GM19351 (cell line): ENCODE data around the gene OAS1.
"Not testable (repeated sequence)": the region's sequence is repeated elsewhere in the genome, so short reads cannot be mapped to it uniquely, and the experiment has no call there.

Source experiments
- ATAC-seq: cut with Tn5 transposase; IDR thresholded peaks from one replicate; pipeline ENCODE4 v1.9.1; 2021; ENCODE audit warnings: mild to moderate bottlenecking, moderate library complexity; ENCODE audit not compliant: unreplicated experiment

The OAS1 gene

DNA sequence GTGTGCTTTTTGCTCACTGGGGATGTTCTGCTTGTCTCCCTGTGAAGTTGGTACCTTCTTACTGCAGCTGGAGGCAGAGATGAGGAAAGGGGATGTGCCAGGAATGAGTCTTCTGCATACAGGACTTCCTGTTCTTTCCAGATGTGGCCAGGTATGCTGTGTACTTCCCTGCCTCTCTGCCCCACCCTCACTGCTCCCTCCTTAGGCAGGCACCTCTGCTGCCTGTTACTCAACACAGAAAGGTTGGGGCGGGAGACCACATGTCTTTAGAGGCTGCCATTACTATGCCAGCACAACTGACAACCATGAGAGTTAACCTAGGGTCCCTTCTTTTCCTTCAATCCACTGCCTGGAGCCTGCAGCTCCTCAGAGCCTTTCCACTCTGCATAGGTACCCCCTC lies 29.5 kb downstream of the OAS1 start:
- no peak for ATAC-seq

DNA sequence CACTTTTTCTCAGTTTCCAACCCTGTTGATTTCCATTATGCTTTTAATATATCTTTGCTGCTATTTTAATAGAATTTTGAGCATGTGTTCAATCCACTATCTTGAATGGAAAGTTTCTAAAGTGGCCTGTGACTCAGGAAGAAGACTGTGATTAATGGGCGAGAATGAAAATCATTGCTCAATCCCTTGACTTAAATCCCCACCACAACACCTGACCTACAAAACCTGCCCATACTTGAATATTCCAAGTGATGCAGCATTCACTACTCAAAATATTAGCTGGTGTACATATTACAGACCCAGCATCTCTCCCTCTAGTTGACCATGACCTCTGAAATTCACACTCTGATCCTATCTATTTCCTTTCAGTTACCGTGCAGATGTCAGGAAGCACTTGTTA lies 30.2 kb downstream of the OAS1 start:
- ATAC-seq = no peak

DNA sequence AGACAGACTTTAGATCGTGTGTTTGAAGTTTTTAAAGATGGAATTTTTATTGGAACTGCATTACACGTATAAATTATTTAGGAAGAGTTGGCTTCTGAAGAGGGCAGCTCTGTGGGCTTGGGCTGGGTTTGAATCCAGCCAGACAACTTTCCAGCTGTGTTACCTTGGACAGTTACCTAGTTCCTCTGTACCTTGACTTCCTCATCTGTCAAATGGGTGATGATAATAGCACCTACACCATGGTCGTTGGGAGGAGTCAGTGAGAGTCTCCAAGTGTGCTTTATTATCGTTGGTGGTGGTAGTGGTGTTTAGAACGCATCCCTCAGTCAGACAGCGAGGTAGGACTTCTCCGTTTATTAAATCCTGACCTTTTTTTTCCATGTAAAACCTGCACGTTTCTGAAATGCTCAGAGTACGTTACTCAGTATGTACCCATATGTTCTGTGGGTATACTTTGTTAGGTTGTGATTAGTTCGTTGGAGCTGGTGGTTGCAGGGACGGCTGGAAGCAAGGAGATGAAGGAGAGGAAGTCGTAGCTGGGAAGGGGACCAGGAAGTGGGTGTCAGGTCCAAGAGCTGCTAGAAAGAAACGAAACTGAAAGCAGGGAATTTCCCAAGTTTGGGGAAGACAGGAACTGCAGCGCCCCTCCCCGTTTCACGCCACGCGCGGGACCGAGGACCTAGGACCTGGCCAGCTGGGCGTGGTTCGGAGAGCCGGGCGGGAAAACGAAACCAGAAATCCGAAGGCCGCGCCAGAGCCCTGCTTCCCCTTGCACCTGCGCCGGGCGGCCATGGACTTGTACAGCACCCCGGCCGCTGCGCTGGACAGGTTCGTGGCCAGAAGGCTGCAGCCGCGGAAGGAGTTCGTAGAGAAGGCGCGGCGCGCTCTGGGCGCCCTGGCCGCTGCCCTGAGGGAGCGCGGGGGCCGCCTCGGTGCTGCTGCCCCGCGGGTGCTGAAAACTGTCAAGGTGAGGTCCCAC lies 31.3 kb downstream of the OAS1 start, which contains the start of gene OAS3:
Gene OAS3 (plus strand): TSS at position 734 of the 979 bp plus-strand sequence. CDS start 57 bp downstream, at position 791.
- peak; percentile 33 for ATAC-seq

DNA sequence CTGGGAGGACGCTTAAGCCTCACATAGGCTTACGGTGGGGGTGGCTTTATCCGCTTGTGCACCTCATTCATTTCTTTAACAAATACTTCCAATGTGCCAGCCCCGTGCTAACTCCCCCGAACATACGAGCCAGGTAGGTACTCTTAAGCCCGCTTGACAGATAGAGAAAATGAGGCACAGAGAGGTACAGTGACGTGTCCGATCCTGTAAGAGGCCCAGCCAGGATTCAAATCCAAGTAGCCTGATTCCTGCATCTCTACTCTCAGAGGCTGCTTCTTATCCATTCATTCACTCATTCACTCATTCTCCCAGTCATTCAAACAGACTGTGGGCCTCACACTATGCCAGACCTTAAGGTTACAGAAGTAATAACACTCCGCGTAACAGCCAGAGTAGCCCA lies 32.0 kb downstream of the OAS1 start:
- ATAC-seq = no peak

DNA sequence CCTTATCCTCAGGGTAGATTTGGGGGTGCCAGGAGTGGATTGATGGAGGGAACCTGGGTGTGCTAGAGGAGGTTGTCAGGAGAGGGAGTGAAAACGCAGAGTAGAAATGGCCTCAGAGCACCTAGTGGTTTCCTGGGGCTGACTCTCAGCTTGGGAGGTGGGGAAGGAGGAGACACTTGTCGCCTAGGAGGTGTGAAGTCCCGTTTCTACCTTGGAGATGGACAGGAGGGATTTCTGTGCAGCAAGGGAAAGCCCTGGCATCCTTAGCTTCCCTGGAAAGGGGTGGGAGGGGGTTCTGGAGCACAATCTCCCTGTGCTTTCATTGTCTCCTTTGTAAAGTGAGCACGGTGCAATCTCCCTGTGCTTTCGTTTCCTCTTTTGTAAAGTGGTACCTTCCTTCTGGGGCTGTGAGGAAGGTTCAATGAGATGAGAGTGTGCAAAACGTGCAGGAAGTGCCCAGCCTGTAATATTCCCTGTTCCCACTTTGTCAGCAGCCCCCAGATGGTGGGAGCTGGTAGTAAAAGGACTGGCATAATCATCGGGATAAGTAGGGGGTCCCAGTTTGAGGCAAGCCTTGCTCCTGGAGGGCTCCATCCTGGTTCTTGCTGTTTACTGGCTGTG lies 33.1 kb downstream of the OAS1 start:
- peak; percentile 70 for ATAC-seq

DNA sequence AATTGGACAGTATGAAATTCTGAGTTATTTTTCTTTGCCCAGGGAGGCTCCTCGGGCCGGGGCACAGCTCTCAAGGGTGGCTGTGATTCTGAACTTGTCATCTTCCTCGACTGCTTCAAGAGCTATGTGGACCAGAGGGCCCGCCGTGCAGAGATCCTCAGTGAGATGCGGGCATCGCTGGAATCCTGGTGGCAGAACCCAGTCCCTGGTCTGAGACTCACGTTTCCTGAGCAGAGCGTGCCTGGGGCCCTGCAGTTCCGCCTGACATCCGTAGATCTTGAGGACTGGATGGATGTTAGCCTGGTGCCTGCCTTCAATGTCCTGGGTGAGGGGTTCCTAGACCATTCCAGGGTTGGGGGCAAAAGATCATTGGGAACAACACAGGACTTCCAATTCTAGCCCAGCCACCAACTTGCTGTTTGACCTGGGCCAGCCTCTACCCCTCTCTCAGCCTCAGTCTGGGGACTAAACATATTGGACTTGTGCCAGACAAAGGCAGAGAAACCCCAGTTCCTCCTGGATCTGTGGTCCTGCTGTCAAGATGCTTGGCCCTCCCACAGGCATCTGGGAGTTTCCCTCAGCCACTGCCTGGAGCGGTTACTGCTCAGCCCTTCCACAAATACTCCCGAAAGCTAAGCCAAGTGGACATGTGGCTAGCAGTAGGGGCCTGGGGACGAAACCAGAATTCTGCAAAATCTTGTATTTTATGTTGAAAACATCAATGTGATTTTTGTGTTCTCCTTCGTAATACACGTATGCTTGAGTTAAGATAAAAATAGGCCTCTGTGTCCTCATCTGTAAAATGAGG lies 35.0 kb downstream of the OAS1 start:
- no peak for ATAC-seq

DNA sequence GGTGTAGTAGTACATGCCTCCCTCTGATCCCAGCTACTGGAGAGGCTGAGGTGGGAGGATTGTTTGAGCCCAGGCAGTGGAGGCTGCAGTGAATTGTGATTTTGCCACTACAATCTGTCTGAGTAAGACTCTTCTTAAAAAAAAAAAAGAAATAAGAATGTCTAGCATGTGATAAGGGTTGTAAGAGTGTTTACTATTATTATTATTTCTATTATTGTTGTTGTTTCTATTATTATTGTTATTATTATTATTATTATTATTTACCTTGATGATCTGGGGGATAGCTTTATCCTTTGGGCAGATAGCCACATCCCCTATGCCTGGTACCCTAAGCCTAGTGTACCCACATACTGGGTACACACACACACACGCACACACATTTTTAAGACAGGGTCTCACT lies 35.8 kb downstream of the OAS1 start:
- no peak for ATAC-seq

DNA sequence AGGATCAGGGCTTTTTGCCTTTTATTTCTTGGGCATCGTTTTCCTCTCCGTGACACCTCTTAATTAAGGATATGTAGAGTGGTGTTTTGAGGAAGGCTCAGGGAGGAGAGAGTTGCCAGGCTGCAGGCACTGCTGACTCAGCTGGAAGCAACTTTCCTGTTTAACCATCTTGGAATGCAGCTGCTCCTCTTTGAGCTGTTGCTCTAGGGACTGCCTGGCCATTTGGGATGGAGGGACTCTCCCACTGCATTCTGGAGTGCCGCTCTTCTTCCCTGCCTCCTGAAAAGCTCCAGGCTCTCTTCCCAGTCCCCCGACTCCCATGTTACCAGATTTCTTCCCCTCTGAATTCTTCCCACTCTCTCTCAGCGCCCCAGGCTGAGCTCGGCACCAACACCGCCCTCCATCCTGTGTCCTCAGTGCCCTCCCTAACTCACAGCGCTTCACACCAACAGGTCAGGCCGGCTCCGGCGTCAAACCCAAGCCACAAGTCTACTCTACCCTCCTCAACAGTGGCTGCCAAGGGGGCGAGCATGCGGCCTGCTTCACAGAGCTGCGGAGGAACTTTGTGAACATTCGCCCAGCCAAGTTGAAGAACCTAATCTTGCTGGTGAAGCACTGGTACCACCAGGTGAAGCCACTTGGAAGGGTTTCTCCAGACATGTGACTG lies 37.4 kb downstream of the OAS1 start:
- ATAC-seq = no peak

DNA sequence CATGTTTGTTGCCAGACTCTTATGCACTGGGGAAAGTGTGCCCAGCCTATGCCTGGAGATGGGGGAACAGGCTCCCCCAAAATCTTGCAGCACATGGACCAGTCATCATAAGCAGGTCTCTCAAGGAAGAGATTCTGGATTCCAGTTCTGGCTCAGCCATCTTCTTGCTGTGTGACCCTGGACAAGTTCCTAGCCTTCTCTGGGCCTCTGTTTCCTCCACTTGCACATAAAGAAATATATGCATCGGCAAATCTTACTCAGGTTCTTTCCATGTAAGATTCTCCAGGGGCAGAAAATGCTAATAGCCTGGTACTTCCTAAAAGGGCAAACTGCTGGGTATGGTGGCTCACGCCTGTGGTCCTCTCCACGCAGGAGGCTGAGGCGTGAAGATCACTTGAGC lies 38.8 kb downstream of the OAS1 start:
- no peak for ATAC-seq

DNA sequence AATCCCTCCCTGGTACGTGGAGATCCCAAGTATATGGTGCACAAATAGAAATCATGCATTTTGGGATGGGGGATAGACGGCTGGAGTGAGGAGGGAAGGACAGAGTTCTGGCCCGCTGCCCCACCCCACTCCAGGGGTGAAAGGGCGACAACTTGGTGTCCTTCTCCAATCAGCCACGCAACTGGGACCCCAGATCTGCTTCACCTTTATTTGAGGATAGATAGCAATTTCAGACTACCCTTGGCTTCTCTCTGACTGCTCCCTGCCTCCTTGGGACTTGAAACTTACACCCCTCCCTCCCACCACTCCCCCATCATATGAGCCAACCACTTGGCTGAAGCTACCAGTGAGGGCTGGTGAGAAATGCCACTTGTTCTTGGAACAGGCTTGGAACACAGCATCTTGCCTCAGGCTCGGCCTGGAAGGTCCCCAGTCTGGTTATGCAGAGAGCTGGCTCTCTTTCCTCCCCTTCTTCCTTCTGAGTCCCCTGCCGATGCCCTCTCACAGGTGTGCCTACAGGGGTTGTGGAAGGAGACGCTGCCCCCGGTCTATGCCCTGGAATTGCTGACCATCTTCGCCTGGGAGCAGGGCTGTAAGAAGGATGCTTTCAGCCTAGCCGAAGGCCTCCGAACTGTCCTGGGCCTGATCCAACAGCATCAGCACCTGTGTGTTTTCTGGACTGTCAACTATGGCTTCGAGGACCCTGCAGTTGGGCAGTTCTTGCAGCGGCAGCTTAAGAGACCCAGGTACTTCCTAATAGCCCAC lies 39.7 kb downstream of the OAS1 start:
- ATAC-seq = no peak

DNA sequence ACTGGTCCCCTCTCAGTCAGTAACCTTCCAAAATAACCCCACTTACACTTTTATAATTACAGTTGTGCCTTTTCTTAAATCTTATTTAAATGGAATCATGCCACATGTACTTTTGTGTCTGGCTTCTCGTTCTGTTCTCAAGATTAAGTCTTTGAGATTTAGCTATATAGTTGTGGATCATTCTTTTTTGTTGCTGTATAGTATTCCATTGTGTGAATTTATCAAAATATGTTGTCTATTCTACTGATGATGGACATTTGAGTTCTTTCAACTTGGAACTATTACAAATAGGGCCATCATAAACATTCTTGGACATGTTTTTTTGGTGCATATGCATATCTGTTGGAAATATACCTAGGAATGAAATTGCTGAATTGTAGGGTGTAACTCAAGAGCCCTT lies 40.6 kb downstream of the OAS1 start:
- ATAC-seq = no peak

DNA sequence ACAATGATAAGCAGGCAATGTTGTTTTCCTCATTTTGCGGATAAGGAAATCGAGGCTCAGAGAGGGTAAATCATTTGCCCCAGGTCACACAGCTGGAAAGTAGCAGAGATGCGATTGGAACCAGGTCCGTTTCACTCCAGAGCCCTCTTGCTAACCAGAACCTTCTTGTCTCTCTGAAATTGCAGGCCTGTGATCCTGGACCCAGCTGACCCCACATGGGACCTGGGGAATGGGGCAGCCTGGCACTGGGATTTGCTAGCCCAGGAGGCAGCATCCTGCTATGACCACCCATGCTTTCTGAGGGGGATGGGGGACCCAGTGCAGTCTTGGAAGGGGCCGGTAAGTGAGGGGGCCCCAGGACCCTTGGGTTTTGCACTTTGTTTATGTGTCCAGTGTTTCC lies 41.0 kb downstream of the OAS1 start:
- no peak for ATAC-seq

DNA sequence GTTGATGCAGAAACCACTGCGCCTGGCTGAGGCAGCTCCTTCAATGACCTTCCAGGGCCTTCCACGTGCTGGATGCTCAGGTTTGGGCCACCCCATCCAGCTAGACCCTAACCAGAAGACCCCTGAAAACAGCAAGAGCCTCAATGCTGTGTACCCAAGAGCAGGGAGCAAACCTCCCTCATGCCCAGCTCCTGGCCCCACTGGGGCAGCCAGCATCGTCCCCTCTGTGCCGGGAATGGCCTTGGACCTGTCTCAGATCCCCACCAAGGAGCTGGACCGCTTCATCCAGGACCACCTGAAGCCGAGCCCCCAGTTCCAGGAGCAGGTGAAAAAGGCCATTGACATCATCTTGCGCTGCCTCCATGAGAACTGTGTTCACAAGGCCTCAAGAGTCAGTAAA lies 42.0 kb downstream of the OAS1 start:
- ATAC-seq = no peak

DNA sequence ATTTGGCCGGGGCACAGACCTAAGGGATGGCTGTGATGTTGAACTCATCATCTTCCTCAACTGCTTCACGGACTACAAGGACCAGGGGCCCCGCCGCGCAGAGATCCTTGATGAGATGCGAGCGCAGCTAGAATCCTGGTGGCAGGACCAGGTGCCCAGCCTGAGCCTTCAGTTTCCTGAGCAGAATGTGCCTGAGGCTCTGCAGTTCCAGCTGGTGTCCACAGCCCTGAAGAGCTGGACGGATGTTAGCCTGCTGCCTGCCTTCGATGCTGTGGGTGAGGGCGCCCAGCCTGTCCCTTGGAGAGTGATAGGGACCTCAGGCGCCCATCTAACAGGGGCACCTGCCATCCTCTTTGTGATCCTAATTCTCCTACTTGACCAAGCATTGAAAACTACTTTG lies 43.9 kb downstream of the OAS1 start:
- no peak for ATAC-seq

DNA sequence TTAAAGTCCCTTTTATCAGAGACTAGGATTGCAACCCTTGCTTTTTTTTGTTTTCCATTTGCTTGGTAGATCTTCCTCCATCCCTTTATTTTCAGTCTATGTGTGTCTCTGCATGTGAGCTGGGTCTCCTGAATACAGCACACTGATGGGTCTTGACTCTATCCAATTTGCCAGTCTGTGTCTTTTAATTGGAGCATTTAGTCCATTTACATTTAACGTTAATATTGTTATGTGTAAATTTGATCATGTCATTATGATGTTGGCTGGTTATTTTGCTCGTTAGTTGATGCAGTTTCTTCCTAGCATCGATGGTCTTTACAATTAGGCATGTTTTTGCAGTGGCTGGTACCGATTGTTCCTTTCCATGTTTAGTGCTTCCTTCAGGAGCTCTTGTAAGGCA lies 50.4 kb downstream of the OAS1 start:
- not testable (repeated sequence) for ATAC-seq

DNA sequence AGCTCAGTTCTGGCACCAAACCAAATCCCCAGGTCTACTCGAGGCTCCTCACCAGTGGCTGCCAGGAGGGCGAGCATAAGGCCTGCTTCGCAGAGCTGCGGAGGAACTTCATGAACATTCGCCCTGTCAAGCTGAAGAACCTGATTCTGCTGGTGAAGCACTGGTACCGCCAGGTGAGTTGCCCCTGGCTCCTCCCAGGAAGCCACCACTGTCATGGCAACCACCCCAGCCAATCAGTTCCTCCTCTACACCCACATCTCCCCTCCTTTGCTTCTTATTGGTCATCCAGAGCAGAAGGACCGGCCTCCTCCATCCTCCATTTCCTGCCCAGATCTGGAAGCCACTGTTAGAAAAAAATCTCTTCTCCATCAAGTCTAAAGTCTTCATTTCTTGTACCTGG lies 54.3 kb downstream of the OAS1 start:
- no peak for ATAC-seq

DNA sequence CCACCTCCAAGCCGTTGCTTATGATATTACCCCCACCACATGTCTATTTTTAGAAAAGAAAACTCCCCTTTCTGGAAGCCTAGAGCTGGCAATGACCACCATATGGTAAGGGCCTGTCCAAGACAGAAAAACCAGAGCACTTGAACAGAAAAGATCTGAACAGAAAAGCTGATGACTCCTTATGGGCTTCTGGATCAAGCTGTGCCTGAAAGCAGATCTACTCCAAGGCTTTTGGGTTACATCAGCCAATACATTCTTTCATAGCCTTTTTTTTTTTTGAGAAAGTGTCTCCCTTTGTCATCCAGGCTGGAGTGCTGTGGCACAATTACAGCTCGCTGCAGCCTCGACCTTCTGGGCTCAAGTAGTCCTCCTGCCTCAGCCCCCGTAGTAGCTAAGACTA lies 54.8 kb downstream of the OAS1 start:
- ATAC-seq = no peak

DNA sequence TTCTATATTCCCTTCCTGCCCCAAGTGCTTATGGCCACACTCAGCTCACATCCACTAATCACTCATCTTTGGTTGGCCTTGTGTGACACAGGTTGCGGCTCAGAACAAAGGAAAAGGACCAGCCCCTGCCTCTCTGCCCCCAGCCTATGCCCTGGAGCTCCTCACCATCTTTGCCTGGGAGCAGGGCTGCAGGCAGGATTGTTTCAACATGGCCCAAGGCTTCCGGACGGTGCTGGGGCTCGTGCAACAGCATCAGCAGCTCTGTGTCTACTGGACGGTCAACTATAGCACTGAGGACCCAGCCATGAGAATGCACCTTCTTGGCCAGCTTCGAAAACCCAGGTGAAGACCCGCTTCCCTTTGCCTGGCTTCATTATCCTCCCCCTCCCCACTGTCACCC lies 55.8 kb downstream of the OAS1 start:
- no peak for ATAC-seq

DNA sequence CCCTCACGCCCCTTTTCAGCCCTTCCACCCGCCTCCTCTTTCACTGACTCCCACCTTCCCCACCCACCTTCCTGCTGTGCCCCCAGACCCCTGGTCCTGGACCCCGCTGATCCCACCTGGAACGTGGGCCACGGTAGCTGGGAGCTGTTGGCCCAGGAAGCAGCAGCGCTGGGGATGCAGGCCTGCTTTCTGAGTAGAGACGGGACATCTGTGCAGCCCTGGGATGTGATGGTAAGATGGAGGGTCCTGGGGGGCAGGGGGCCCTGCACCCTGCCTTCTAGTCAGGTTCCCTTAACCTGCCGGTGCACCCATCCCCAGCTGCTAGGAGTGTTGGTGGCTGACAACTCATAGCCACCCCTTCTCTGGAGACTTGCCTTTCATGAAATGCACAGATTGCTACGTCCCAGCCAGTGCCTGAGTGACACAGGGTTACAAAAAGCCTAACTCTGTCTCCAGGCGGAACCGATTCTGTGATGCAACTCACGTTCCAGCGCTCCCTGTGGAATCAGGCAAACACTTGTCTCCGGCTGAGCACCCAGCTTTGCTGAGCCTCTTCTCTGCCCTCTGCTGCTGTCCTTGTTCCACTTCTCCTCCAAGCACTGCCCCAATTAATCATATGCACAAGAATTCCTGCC lies 56.6 kb downstream of the OAS1 start:
- no peak for ATAC-seq
